ENCODE data around the gene KLHL40. TPM values are rescaled to one million over a fixed set of nuclear protein-coding genes. Genes with fewer than 3 reads are reported as not detected.
A peak's percentile ranks its signal among the peaks of the same experiment; 100 is the strongest.

Gene KLHL40
- total and polyA plus RNA-seq, 9 of the 15 experiments (the other 6 are each of a cell fraction or from before 2014, with no cell fraction given): not detected

- H3K4me2 ChIP-seq (ENCODE audit: insufficient read depth, low read length): no peak overlapping the region
- no peaks in the 10 kb centered on the region for H3K36me3 ChIP-seq (ENCODE audit: control insufficient read depth, insufficient read depth, low read length)
- H3K27ac ChIP-seq (ENCODE audit: extremely low read depth, low read depth, low read length): no peak overlapping the region
- H3K27me3 ChIP-seq (ENCODE audit: control insufficient read depth in 2 of 2, insufficient read depth in 2 of 2, low read length in 2 of 2): peaks cover 36 to 75% of the 10 kb centered on the region in 2 experiments
- H3K9me1 ChIP-seq (ENCODE audit: control insufficient read depth, insufficient read depth, low read length): peaks cover 5% of the 10 kb centered on the region
- intact Hi-C loops (cut with micrococcal nuclease) (no loop called here), in situ Hi-C loops (cut with MboI) (no loop called here)
- BruUV-seq (replicated peaks): no TSS peak
- CTCF ChIA-PET (ENCODE audit: low intra/inter-chr PET ratio): no interaction called here
- no peak for FAIRE-seq
- H3K4me3 ChIP-seq: no peak overlapping the region
- DNase-seq (ENCODE audit: extremely low read depth in 1 of 4, low spot score in 3 of 4): no peak
- H3K9ac ChIP-seq (ENCODE audit: insufficient read depth in 1 of 2, low read depth in 2 of 2, low read length in 2 of 2): no peak overlapping the region
- WGBS (ENCODE audit: insufficient coverage, low coverage, missing lambda C conversion rate): 2% methylated on average over 7 of the region's 7 CpGs
- H3K9me3 ChIP-seq (replicated peaks; ENCODE audit: control insufficient read depth, insufficient read depth, low read depth, low read length): no peaks in the 10 kb centered on the region
- no peak overlapping the region for H2AFZ ChIP-seq (ENCODE audit: low read depth, low read length)
- POLR2A ChIA-PET: interaction anchor here (0.6 kb wide), 1 partner anchor 44 kb away, joined by 5 read pairs; no protein-coding TSS in a partner anchor
- ATAC-seq: no peak
- H3K79me2 ChIP-seq (ENCODE audit: control insufficient read depth, insufficient read depth, low read length): no peaks in the 10 kb centered on the region
- peaks cover 17% of the 10 kb centered on the region; the same call in 1 of the 2 replicates for H4K20me1 ChIP-seq (replicated peaks; ENCODE audit: control insufficient read depth, insufficient read depth, low read length)
- peaks cover 3 to 26% of the 10 kb centered on the region in 2 experiments; a peak in 3 of 5 replicates for H3K4me1 ChIP-seq (replicated peaks in 1 of 2; ENCODE audit: control insufficient read depth in 2 of 2, insufficient read depth in 2 of 2, low read length in 2 of 2)
- TF ChIP-seq BCOR (IDR thresholded peaks at IDR 0.05) (peak; percentile 88), WHSC1 (IDR thresholded peaks at IDR 0.05; ENCODE audit: low read length) (no peak), SMARCA5 (IDR thresholded peaks at IDR 0.05) (peak; percentile 46; the same call in 1 of the 2 replicates), CEBPG (CRISPR knock-in tag; IDR thresholded peaks at IDR 0.05) (no peak), CEBPG (tag; conservative IDR thresholded peaks at IDR 0.05 in 1 of 2, IDR thresholded peaks at IDR 0.05 in 1 of 2) (no peak), CUX1 (CRISPR knock-in tag; IDR thresholded peaks at IDR 0.05) (no peak), RCOR1 (IDR thresholded peaks at IDR 0.05; ENCODE audit: borderline replicate concordance in 1 of 2, low read depth in 2 of 2, low read length in 2 of 2) (0 out of 4 replicates have a peak, but pooled peaks of 1 of the 2 experiments have one; percentile 26), HDAC1 (IDR thresholded peaks at IDR 0.05) (0 out of 4 replicates have a peak, but pooled peaks of 1 of the 2 experiments have one; percentile 15), CHCHD3 (CRISPR knock-in tag; IDR thresholded peaks at IDR 0.05) (no peak), IFI16 (CRISPR knock-in tag; IDR thresholded peaks at IDR 0.05) (no peak), HLTF (IDR thresholded peaks at IDR 0.05) (no peak)
- TF ChIP-seq, protein P1, sequence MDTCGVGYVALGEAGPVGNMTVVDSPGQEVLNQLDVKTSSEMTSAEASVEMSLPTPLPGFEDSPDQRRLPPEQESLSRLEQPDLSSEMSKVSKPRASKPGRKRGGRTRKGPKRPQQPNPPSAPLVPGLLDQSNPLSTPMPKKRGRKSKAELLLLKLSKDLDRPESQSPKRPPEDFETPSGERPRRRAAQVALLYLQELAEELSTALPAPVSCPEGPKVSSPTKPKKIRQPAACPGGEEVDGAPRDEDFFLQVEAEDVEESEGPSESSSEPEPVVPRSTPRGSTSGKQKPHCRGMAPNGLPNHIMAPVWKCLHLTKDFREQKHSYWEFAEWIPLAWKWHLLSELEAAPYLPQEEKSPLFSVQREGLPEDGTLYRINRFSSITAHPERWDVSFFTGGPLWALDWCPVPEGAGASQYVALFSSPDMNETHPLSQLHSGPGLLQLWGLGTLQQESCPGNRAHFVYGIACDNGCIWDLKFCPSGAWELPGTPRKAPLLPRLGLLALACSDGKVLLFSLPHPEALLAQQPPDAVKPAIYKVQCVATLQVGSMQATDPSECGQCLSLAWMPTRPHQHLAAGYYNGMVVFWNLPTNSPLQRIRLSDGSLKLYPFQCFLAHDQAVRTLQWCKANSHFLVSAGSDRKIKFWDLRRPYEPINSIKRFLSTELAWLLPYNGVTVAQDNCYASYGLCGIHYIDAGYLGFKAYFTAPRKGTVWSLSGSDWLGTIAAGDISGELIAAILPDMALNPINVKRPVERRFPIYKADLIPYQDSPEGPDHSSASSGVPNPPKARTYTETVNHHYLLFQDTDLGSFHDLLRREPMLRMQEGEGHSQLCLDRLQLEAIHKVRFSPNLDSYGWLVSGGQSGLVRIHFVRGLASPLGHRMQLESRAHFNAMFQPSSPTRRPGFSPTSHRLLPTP (IDR thresholded peaks at IDR 0.05; ENCODE audit: borderline replicate concordance, extremely low read depth, insufficient read length): no peak
- TF ChIP-seq, protein P2, sequence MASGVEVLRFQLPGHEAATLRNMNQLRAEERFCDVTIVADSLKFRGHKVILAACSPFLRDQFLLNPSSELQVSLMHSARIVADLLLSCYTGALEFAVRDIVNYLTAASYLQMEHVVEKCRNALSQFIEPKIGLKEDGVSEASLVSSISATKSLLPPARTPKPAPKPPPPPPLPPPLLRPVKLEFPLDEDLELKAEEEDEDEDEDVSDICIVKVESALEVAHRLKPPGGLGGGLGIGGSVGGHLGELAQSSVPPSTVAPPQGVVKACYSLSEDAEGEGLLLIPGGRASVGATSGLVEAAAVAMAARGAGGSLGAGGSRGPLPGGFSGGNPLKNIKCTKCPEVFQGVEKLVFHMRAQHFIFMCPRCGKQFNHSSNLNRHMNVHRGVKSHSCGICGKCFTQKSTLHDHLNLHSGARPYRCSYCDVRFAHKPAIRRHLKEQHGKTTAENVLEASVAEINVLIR (CRISPR knock-in tag; IDR thresholded peaks at IDR 0.05): no peak
Measured at GRCh38 chr3:42686832-42687650, 1.7 kb downstream of the KLHL40 start.
